HG03039 (cell line): ENCODE results near the gene ABHD12.
"Not testable (repeated sequence)": the region's sequence is repeated elsewhere in the genome, so short reads cannot be mapped to it uniquely, and the experiment has no call there.

ENCODE experiments used
- ATAC-seq: cut with Tn5 transposase; IDR thresholded peaks from one replicate; pipeline ENCODE4 v1.9.1; 2021; ENCODE audit warnings: mild to moderate bottlenecking, moderate library complexity; ENCODE audit not compliant: unreplicated experiment

The ABHD12 gene

DNA sequence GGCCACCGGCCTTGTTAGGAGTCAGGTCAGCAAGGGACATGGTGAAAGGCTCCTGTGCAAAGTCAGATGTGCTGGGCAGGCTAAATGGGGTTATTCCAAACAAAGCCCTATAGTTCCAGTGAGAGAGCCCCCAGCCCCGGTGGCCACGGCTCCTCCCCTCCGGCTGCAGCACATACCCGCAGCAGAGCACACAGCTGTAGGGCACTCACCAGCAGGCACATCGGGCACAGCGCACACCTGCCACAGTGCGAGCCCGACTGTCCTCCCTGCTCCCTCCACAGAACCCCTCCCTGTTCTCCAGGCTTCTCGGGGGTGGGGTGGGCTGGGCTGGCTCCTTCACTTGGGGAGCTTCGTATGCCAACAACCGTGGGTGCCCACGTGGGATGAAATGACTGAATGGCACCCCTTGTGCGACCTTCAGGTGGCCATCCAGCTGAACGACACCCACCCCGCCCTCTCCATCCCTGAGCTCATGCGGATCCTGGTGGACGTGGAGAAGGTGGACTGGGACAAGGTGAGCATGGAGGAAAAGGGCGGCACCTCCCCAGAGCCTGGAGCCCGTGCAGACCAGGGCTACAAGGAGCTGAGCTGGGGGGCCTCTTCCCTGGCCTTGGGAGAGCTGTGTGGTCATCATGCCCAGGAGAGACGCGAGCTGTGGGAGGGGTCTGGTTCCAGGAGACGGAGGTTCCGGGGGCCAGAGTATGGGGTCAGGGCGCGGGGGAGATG lies 111.8 kb downstream of the ABHD12 start:
- ATAC-seq: no peak

DNA sequence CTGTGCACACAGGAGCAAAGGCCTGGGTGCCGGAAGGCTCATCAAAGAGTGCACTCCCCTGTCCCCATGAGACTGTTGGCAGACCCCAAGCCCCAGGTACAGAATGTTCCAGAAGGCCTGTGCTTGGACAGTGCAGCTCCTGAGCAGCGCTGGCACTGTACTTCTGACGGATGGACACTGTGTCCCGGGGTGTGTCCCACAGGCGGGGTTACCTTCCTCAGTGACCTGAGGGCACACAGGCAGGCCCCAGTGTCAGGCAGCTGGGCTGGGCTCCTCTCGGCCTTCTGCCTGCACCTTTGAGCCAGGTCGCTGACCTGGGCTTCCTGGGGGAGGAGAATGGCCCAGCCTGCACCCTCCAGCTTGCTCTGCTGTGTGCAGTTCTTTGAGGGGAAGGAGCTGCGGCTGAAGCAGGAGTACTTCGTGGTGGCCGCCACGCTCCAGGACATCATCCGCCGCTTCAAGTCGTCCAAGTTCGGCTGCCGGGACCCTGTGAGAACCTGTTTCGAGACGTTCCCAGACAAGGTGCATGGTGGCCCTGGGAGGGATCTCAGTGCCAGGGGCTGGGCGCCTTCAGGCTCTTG lies 112.6 kb downstream of the ABHD12 start:
- ATAC-seq: no peak

DNA sequence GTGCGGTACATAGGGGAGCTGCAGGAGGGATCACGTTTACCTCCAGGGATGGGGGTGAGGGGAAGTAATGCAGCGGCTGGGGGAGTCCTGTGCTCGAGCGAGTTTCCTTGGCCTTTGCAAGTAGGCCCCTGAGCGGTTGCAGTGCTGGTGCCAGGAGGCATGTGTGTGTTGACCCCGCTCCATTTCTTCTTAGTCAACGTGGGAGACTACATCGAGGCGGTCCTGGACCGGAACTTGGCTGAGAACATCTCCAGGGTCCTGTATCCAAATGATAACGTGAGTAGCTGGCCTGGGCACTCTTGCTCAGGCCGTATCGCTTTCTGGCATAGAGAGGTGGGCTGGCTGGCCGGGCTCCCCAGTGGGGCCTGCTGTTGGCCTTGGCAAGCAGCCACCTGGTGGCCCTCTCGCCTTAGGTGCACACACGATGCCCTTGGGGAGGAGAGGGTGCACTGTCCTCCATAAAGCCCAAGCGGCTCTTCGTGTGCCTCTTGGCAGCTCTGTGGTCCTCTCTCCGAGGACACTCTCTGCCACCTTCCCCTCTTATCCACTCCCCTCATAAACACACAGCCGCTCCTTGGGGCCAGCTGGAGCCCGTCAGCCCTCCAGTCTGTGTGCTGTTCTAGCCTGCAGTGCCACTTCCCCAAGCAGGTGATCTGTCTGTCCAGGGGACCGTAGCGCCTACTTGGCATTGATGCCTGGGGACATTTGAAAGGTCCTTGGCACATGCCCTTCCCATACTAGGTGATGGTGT lies 113.4 kb downstream of the ABHD12 start:
- ATAC-seq: no peak

DNA sequence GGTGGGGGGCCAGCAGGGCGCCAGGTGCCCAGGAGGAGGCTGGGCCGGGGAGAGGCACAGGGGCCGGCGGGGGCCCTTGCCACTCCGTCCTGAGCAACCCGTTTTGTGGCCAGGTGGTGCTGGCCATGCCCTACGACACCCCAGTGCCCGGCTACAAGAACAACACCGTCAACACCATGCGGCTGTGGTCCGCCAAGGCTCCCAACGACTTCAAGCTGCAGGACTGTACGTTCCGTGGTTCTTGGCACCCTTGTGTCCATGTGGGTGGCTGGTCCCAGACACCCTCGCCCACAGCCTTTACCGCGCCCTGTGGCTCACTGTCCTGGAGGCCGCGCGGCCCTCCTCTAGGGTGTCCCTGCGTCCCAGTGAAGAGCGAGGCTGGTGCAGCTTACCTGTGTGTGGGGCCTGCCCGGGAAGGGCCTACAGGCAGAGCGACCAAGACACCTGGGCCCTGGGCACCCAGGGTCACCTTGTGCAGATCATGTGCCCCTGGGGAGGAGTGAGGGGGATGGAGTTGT lies 114.0 kb downstream of the ABHD12 start:
- no peak for ATAC-seq

DNA sequence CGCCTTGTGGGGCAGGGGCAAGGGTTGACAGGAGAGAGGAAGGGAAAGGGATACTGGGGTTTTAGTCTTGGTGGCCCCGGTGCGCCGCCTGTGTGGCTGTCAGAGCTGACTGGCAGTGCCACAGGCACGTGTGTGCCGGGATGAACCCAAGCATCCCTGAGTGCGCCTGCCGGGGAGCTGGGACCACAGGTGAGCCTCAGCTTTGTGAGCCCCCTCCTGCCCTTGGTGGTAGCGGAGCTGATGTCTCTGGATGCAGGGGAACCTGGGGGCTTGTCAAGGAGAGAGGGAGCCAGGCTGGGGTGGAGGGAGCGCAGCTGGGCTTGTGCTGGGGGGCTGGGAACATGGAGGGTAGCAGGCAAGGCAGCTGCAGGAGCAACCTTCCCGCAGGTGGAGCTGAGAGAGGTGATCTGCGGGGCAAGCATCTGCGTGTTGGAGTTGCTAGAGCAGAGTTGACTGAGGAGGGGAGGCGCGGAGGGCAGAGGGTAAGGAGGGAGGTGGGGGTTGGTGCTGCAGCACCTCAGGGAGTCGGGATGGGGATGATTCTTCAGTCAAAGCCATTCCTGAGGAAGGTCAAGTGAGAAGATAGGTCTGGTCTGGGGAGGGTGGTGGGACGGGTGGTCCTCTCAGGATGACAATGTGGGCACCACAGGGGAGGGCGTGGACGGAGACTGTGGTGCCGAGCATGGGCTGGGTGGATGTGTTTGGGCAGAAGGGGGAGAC lies 114.7 kb downstream of the ABHD12 start:
- no peak for ATAC-seq

DNA sequence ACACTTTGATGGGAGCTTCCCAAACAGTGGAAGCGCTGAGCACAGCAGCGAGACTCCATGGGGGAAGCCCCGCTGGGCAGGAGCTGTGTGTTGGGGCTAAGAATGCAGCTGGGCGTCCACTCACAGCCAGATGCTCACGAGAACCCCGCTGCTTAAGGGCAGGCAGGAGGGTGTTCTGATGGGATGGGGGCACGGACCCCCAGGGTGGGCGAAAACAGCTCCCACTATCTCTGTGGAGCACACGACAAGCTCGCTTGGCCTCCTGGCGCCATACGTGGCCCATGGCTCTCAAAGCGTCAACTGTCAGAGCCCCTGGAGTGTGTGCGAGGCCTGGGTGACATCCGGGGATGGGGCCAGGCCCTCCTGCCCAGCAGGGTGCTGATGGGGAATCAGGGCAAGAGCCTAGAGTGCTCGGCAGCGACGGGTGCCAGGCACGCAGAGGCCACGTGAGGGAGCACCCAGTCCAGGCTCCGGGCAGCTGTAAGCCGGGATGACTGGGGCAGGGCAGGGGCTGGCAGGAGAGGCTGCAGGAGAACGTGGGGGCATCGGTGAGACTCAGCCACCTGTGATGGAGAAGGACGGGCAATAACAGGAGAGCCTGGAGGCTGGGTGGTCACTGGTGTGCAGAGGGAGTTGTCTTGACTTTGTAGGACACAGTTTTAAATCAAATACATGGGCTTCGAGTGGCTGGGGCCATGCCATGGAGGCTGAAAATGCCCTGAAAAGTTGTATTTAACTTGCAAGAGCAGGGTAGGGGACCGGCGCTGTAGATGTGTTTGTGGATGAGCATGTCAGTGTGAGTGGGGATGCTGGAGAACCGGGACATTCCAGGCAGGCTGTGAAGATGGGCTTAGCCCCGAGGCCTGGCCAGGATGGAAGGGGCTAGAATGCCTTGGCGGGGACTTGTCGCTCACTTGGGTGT lies 115.5 kb downstream of the ABHD12 start:
- ATAC-seq: no peak

DNA sequence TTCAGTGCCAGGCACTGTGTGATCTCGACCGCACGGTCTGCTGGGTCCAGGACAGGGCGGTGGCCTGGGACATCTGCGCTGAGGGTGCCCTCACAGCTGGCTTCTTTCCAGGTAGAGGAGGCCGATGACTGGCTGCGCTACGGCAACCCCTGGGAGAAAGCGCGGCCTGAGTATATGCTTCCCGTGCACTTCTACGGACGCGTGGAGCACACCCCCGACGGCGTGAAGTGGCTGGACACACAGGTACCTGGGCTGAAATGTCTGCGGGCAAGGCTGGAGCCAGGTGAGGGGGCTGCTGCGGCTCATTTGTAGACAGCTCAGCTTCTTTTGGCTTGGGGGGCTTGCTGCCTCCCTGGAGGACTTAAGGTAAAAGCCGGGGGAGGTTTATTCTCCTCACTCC lies 116.2 kb downstream of the ABHD12 start:
- ATAC-seq: no peak

DNA sequence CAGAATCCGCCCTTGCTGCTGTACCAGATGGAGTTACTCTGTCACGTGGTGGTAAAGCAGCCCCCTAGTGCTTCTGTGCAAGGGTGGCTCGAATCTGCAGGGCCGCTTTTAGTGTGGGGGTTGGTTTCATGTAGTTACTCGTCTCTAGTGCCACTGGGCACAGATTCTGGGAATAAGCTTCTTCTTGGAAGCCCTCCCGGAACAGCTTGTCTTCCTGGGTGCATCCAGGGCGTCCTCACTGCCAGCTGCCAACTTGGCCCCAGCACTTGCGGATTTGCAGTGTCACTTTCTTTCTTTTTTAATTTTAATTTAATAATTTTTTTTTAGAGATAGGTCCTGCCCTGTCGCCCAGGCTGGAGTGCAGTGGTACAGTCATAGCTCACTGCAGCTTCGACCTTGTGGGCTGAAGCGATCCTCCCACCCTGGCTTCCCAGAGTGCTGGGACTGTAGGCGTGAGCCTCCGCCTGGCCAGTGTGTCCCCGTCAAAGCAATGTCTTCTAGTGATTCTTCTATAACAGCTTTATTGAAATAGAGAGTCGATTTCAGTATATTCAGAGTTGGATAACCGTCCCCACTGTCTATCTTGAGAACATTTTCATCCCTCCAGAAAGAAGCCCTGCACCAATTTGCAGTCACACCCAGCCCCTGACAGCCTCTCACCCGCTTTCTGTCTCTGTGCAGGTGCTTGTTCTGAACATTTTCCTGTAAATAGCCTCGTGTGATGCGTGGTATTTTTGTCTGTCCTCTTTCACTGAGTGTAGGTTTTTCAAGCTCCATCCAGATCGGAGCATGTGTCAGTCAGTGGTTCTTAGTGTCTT lies 116.9 kb downstream of the ABHD12 start:
- ATAC-seq: no peak

DNA sequence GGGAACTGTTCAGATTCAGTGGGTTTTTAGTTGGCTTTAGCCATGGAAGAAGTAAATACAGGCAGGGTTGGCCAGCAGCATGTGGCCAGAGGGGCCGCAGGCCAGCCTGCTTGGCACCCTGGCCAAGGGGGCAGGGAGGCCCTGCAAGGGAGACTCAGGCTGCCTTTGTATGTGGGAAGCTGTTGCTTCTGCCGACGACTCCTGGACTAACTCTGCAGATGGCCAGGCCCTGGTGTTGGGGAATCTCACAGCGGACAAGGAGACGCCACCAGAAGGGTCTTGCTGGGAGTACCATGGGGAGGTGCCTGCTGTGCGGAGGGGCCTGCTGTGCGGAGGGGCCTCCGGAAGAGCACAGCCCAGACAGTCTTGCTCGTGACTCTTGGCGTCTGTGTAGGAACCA lies 117.6 kb downstream of the ABHD12 start:
- ATAC-seq: no peak

DNA sequence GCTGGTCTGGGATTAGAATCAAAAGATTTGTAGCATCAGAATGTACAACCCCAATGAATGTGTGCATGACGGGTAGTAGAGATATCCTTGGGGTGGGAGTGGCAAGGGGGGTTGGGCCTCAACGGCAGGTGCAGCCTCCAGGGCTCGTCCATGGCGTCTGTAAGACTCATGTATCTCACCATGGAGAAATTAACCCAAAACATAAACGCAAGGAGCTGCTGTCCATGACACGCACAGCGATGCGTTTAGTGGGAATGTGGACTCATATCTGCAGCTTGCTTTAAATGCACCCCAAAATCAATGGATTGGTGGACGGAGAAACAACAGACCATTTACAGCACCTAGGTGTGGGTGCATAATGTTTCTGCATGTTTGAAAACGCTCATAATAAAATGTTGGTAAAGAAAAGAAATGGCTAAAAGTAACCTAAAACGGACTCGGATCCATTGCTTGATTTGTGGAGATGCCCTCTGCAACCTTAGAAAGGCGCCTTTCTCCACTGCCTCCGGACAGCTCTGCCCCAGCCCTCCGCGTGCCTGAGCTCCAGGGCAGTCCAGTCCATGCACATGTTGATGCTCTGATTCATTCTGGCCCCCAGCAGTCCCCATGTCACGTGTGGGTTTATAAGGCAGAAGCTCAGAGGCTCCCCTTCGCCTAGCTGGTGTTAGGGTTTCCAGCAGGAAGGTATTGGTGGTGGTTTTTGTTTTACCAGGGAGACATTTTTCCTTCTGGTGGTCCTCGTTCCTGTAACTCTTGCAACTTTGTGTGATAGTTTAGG lies 118.2 kb downstream of the ABHD12 start:
- no peak for ATAC-seq

DNA sequence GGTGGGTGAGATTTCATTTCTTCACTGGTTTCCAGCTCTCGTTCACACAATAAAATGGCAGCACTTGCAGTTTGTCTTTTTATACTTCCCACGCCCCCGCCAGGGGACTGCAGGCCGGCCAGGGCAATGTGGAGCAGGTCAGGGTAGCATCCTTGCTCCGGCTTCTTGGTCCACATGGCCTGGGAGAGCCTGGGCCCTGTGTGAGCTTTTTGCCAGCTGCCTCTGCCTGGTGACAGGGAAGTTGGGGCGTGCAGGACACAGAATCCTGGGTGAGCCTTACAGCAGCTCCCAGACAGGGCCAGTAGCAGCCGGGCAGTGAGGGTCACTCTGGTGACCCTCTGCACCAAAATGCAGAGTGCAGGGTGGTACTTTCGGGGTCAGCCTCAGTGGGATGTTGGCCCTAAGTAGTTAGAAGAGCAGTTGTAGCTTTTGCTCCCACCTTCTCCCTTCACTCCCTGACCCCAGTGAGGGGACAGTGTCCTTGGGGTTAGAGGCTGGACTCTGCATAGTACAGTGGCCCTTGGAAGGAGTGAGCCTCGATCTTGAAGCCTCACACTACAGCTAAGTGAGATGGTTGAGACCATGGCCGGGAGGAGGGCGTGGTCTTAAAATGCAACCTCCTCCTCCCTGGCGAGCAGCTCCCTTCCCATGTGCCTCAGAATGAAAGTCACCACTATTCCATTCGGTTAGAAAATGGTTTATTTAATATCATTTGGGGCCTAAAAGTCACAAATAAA lies 119.0 kb downstream of the ABHD12 start:
- ATAC-seq: no peak

DNA sequence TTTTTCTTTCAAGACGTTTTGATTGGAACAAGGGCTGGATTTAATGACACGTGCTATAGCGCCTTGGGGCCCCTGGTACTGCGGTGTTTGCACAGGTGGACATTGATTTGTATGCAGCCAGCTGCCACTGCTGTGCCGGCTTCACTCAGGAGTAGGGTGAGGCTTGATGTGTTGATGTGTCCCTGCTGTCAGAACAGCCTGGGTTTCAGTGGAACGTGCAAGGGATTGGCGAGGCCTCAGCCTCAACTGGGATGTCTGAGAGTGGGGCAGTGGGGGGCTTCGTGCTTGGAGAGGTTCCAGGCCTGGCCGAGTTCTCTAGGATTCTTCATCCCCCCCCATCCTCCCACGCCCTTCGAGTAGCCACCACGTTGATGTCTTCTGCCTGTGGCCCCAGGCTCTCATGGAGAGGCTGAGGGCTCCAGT lies 119.8 kb downstream of the ABHD12 start:
- no peak for ATAC-seq

DNA sequence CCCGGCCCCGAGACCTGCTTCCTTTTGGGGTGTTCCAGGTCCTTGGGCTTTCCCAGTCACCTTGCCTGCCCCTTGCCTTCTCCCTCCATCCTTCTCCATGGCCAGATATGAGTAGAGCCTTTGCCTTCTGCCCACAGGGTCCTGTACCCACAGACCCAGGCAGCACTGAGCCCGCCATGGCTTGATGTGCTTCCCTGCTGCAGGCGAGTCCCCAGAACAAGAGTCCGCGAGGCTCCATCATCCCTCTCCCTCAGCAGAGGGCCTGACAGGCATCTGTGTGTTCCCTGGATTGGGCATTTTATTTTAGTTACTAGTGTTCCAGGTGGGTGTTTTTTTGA lies 120.8 kb downstream of the ABHD12 start:
- ATAC-seq: no peak

DNA sequence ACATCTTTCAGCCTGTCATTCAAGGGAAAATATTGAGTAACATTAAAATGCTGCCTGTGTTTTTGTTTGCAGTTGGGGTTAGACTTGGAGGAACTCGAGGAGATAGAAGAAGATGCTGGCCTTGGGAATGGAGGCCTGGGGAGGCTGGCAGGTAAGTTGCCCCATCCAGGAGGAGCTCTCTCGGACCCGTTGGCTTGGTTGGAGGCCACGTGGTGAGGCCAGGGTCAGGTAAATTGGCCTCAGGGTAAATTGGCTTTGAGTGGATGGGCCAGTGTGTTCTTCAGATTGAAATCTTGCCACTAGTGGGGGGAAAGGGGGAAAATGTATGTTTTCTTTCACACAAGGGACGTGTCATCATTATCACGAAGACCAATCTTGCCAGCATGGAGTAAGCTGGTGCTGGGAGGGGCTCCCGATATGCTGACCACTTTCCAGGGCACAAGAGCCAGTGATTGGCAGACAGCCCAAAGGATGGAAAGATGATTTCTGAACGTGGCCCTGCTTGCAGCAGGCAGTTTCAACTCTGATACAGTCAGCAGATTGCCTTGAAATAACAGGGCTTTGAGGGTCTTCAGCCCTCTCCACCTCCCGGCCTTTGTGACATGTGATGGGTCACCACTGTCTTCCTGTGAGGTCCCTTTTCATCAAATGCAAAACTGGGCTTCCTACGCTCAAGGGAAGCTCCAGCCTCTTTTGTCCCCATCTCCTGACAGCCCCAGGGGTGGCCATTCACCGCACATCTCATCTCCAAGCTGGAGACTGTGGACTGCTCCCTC lies 121.4 kb downstream of the ABHD12 start:
- no peak for ATAC-seq

DNA sequence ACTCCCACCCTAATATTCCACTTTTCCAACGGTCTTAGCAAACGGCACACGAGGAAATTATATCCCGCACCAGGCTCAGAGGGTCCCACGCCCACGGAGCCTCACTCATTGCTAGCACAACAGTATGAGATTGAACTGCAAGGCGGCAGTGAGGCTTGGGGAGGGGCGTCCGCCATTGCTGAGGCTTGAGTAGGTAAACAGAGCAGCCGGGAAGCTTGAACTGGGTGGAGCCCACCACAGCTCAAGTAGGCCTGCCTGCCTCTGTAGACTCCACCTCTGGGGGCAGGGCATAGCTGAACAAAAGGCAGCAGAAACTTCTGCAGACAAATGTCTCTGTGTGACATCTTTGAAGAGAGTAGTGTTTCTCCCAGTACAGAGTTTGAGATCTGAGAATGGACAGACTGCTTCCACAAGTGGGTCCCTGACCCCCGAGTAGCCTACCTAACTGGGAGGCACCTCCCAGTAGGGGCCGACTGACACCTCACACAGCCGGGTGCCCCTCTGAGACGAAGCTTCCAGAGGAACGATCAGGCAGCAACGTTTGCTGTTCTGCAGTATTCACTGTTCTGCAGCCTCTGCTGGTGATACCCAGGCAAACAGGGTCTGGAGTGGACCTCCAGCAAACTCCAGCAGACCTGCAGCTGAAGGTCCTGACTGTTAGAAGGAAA lies 129.7 kb downstream of the ABHD12 start:
- not testable (repeated sequence) for ATAC-seq

DNA sequence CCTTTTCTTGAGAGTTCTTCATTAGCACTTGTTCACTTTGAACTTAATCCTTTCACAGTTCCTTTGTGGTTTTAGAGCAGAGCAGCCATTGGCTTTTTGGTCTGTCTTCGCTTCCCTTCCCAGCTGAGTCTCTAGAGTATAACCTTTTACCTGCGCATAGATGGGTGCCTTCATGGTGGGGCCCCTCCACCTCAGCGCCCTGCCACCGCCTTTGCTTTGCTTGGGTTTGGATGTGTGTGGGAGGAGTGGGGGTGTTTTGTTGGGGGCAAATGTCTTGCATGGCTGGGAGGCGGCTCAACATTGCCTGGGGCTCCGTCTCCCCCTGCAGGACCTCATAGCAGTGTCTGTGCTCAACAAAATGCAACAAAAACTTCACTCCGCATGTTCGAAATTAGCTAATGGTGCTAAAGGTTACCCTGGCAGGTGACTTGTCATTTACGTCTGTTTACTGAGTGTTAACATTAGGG lies 130.8 kb downstream of the ABHD12 start:
- ATAC-seq: no peak

DNA sequence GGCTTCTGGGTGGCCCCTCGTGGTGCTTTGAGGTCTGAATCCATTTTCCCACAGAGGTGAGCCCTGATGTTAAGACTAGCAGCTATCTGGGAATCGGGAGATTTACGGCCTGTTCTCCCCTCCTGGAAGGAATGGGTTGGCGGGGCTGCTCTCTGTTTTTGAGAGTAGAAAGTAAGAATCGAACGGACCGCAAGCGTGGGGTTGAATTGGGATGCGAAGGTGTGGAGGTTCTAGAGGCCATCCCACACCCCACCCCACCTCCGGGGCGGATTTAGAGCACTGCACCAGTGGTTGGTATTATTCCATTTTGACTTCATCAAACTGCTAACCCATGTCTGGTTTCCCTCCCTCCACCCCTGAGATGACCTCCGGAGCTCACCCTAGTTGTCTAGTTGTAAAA lies 131.3 kb downstream of the ABHD12 start:
- no peak for ATAC-seq
